ENCODE data around the gene MINK1. TPM values are rescaled to one million over a fixed set of nuclear protein-coding genes. Genes with fewer than 3 reads are reported as not detected.

The MINK1 gene
- total and polyA plus RNA-seq, 2 of the 13 experiments (the other 11 are each of a cell fraction or from before 2014, with no cell fraction given): 17.2 to 63.9 TPM

DNA sequence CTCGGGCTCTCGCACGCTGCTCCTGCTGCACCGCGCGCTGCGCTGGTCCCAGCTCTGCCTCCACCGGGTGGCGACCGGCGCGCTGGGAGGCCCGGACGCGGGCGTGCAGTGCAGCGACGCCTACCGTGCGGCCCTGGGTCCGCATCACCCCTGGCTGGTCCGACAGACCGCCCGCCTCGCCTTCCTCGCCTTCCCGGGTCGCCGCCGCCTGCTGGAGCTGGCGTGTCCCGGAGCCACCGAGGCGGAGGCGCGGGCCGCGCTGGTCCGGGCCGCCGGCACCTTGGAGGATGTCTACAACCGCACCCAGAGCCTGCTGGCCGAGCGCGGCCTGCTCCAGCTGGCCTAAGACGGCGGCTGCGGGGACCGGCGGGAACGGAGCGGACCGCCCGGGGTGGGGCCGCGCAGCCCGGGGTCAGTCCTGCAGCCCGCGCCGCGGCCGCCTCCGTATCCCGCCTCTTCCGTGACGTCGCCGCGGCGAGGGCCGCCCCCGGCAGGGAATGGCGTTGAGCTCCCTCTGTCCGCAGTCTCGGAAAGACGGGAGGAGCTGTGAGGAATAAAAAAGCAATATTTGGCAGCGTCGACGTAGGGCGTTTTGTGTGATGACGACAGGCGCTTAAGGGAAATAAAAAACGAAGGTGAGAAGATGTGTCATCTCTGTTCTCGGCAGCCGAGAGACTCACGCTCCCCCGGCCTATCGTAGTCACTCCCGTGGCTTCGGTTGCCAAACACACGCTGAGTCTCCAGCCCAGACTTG, 43.0 kb upstream of the MINK1 start (continued):
- TF ChIP-seq ZNF557 (CRISPR knock-in tag; IDR thresholded peaks at IDR 0.05) (no peak), SP2 (CRISPR knock-in tag; IDR thresholded peaks at IDR 0.05) (peak; percentile 60; the same call in 1 of the 2 replicates), ZNF614 (CRISPR knock-in tag; IDR thresholded peaks at IDR 0.05; ENCODE audit: borderline replicate concordance) (no peak), TBX3 (IDR thresholded peaks at IDR 0.05; ENCODE audit: borderline replicate concordance) (no peak), ARNT2 (CRISPR knock-in tag; IDR thresholded peaks at IDR 0.05; ENCODE audit: low read depth) (peak; percentile 68; the same call in 1 of the 2 replicates), NR2C2 (CRISPR knock-in tag; IDR thresholded peaks at IDR 0.05; ENCODE audit: borderline replicate concordance) (0 out of 2 replicates have a peak, but pooled peaks have one; percentile 15), RBM22 (optimal IDR thresholded peaks at IDR 0.05; ENCODE audit: low read length) (no peak), ZNF589 (CRISPR knock-in tag; conservative IDR thresholded peaks at IDR 0.05) (peak; percentile 95), ZFP36L2 (CRISPR knock-in tag; IDR thresholded peaks at IDR 0.05) (no peak), MLLT10 (CRISPR knock-in tag; IDR thresholded peaks at IDR 0.05) (no peak), POLR2G (IDR thresholded peaks at IDR 0.05; ENCODE audit: low read depth, low read length) (peak; percentile 39), TGIF2 (CRISPR knock-in tag; IDR thresholded peaks at IDR 0.05) (no peak), MTA1 (CRISPR knock-in tag; IDR thresholded peaks at IDR 0.05; ENCODE audit: borderline replicate concordance) (peak; percentile 59; the same call in 1 of the 2 replicates), THAP11 (CRISPR knock-in tag; IDR thresholded peaks at IDR 0.05) (peak; percentile 79; the same call in 1 of the 2 replicates), ZNF766 (CRISPR knock-in tag; IDR thresholded peaks at IDR 0.05; ENCODE audit: borderline replicate concordance) (peak; percentile 56; the same call in 1 of the 2 replicates), ZNF446 (CRISPR knock-in tag; IDR thresholded peaks at IDR 0.05) (peak; percentile 82; the same call in 1 of the 2 replicates), RARG (CRISPR knock-in tag; IDR thresholded peaks at IDR 0.05; ENCODE audit: low read depth) (no peak), ZNF607 (CRISPR knock-in tag; IDR thresholded peaks at IDR 0.05; ENCODE audit: borderline replicate concordance) (no peak; the same call in 1 of the 2 replicates), JARID2 (CRISPR knock-in tag; IDR thresholded peaks at IDR 0.05; ENCODE audit: insufficient replicate concordance) (no peak)
- TF ChIP-seq, protein P1, sequence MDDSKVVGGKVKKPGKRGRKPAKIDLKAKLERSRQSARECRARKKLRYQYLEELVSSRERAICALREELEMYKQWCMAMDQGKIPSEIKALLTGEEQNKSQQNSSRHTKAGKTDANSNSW (CRISPR knock-in tag; IDR thresholded peaks at IDR 0.05; ENCODE audit: borderline replicate concordance): no peak; the same call in 1 of the 2 replicates
- TF ChIP-seq, protein P2, sequence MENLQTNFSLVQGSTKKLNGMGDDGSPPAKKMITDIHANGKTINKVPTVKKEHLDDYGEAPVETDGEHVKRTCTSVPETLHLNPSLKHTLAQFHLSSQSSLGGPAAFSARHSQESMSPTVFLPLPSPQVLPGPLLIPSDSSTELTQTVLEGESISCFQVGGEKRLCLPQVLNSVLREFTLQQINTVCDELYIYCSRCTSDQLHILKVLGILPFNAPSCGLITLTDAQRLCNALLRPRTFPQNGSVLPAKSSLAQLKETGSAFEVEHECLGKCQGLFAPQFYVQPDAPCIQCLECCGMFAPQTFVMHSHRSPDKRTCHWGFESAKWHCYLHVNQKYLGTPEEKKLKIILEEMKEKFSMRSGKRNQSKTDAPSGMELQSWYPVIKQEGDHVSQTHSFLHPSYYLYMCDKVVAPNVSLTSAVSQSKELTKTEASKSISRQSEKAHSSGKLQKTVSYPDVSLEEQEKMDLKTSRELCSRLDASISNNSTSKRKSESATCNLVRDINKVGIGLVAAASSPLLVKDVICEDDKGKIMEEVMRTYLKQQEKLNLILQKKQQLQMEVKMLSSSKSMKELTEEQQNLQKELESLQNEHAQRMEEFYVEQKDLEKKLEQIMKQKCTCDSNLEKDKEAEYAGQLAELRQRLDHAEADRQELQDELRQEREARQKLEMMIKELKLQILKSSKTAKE (CRISPR knock-in tag; IDR thresholded peaks at IDR 0.05; ENCODE audit: borderline replicate concordance): peak; percentile 65; the same call in 1 of the 2 replicates
- TF ChIP-seq, protein P3, sequence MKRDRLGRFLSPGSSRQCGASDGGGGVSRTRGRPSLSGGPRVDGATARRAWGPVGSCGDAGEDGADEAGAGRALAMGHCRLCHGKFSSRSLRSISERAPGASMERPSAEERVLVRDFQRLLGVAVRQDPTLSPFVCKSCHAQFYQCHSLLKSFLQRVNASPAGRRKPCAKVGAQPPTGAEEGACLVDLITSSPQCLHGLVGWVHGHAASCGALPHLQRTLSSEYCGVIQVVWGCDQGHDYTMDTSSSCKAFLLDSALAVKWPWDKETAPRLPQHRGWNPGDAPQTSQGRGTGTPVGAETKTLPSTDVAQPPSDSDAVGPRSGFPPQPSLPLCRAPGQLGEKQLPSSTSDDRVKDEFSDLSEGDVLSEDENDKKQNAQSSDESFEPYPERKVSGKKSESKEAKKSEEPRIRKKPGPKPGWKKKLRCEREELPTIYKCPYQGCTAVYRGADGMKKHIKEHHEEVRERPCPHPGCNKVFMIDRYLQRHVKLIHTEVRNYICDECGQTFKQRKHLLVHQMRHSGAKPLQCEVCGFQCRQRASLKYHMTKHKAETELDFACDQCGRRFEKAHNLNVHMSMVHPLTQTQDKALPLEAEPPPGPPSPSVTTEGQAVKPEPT (CRISPR knock-in tag; IDR thresholded peaks at IDR 0.05; ENCODE audit: low read depth): 0 out of 2 replicates have a peak, but pooled peaks have one; percentile 39
- TF ChIP-seq, protein P4, sequence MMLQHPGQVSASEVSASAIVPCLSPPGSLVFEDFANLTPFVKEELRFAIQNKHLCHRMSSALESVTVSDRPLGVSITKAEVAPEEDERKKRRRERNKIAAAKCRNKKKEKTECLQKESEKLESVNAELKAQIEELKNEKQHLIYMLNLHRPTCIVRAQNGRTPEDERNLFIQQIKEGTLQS (CRISPR knock-in tag; IDR thresholded peaks at IDR 0.05): no peak
- TF ChIP-seq, protein P5, sequence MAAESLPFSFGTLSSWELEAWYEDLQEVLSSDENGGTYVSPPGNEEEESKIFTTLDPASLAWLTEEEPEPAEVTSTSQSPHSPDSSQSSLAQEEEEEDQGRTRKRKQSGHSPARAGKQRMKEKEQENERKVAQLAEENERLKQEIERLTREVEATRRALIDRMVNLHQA (CRISPR knock-in tag; IDR thresholded peaks at IDR 0.05): no peak
